ENCODE measurements around the gene SPINDOC. TPM values are rescaled to one million over a fixed set of nuclear protein-coding genes. Genes with fewer than 3 reads are reported as not detected.

SPINDOC gene
- polyA plus RNA-seq, 3 donors = 0.10 to 3.3 (median 0.20) TPM

DNA sequence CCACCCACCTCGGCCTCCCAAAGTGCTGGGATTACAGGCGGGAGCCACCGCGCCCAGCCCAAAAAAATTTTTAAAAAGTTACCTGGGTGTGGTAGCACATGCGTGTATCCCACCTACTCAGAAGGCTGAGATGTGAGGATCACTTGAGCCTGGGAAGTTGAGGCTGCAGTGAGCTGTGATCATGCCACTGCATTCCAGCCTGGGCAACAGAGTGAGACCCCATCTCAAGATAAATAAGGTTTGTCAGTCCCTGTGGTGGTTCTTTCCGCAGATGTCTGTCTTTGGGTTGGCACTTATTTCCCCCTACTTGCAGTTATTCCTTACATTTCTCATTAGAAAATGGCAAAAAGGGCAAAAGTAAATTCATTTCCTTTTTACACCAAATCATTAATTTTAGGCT is 33.6 kb downstream of the SPINDOC start:
- peaks cover 46 to 80% of the 10 kb centered on the region in 2 donors for H3K36me3 Mint-ChIP-seq
- Histone ChIP-seq H2AFZ (ENCODE audit: insufficient read depth, low read depth, low read length, poor library complexity, severe bottlenecking) (no peak overlapping the region), H3K27ac (ENCODE audit: low read depth in 1 of 2, low read length in 2 of 2) (peak overlapping the region in 1 of 2 donors; percentile 63), H3K4me3 (replicated peaks in 1 of 3; ENCODE audit: low read depth in 2 of 3, low read length in 3 of 3) (no peak overlapping the region), H3K4me2 (replicated peaks; ENCODE audit: extremely low read depth, low read length, poor library complexity, severe bottlenecking) (no peak overlapping the region), H3K9ac (ENCODE audit: insufficient read depth, low read length, poor library complexity, severe bottlenecking) (no peak overlapping the region), H3K27me3 (ENCODE audit: control insufficient read depth in 2 of 2, insufficient read depth in 2 of 2, low read length in 2 of 2) (no peaks in the 10 kb centered on the region), H4K20me1 (ENCODE audit: insufficient read depth, low read length) (peaks cover 99% of the 10 kb centered on the region), H3K4me1 (ENCODE audit: control insufficient read depth in 1 of 2, insufficient read depth in 2 of 2, low read length in 2 of 2) (peaks cover 53 to 60% of the 10 kb centered on the region in 2 donors), H3K36me3 (replicated peaks in 1 of 2; ENCODE audit: control insufficient read depth in 1 of 2, insufficient read depth in 2 of 2, low read length in 2 of 2) (peaks cover 20 to 48% of the 10 kb centered on the region in 2 donors), H3K9me3 (replicated peaks in 1 of 2; ENCODE audit: control insufficient read depth in 1 of 2, insufficient read depth in 1 of 2, low read length in 2 of 2) (no peaks in the 10 kb centered on the region), H3K79me2 (ENCODE audit: insufficient read depth, low read length) (peaks cover 100% of the 10 kb centered on the region)
- no peaks in the 10 kb centered on the region for H3K9me3 Mint-ChIP-seq
- intact Hi-C loops (cut with micrococcal nuclease) = no loop called here
- H3K4me1 Mint-ChIP-seq = peaks cover 82% of the 10 kb centered on the region
- TF ChIP-seq, protein P1, sequence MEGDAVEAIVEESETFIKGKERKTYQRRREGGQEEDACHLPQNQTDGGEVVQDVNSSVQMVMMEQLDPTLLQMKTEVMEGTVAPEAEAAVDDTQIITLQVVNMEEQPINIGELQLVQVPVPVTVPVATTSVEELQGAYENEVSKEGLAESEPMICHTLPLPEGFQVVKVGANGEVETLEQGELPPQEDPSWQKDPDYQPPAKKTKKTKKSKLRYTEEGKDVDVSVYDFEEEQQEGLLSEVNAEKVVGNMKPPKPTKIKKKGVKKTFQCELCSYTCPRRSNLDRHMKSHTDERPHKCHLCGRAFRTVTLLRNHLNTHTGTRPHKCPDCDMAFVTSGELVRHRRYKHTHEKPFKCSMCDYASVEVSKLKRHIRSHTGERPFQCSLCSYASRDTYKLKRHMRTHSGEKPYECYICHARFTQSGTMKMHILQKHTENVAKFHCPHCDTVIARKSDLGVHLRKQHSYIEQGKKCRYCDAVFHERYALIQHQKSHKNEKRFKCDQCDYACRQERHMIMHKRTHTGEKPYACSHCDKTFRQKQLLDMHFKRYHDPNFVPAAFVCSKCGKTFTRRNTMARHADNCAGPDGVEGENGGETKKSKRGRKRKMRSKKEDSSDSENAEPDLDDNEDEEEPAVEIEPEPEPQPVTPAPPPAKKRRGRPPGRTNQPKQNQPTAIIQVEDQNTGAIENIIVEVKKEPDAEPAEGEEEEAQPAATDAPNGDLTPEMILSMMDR (IDR thresholded peaks at IDR 0.05) = no peak
- 93% methylated on average over 4 of the region's 6 CpGs for WGBS (ENCODE audit: insufficient coverage)
- no peaks in the 10 kb centered on the region for H3K27me3 Mint-ChIP-seq (ENCODE audit: low read depth in 3 of 3)
- DNase-seq = no peak
- H3K27ac Mint-ChIP-seq = peak overlapping the region in 5 of 7 donors; percentile 25 to 83 (median 66)
- H3K4me3 Mint-ChIP-seq = no peak overlapping the region

DNA sequence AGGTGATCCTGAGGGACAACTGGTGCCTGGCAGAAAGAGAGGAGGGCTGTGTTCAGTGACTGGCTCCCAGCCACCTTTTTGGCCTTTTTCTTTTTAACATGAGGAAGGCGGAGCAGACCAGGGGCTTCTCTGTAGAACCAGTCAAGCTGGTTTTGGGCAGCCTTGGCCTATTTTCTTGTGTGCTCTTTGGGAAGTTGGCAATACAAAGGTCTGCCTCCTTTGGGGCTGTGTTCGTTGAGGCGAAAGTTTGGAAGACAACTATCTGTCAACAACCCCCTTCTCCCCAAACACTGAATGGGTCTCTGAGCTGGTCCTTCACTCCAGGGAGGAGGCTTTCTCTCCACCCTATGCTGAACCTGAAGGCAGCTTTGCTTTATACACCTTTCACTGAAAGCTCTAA is 34.1 kb downstream of the SPINDOC start:
- H3K4me3 ChIP-seq (replicated peaks in 1 of 3; ENCODE audit: low read depth in 2 of 3, low read length in 3 of 3) = no peak overlapping the region
- Mint-ChIP-seq H3K36me3 (peaks cover 45 to 76% of the 10 kb centered on the region in 2 donors), H3K27me3 (ENCODE audit: low read depth in 3 of 3) (no peaks in the 10 kb centered on the region), H3K27ac (peak overlapping the region in 5 of 7 donors; percentile 25 to 81 (median 66)), H3K9me3 (no peaks in the 10 kb centered on the region), H3K4me3 (no peak overlapping the region), H3K4me1 (peaks cover 82% of the 10 kb centered on the region)
- no peak overlapping the region for H2AFZ ChIP-seq (ENCODE audit: insufficient read depth, low read depth, low read length, poor library complexity, severe bottlenecking)
- intact Hi-C loops (cut with micrococcal nuclease) = no loop called here
- peaks cover 21 to 43% of the 10 kb centered on the region in 2 donors for H3K36me3 ChIP-seq (replicated peaks in 1 of 2; ENCODE audit: control insufficient read depth in 1 of 2, insufficient read depth in 2 of 2, low read length in 2 of 2)
- no peaks in the 10 kb centered on the region for H3K9me3 ChIP-seq (replicated peaks in 1 of 2; ENCODE audit: control insufficient read depth in 1 of 2, insufficient read depth in 1 of 2, low read length in 2 of 2)
- H4K20me1 ChIP-seq (ENCODE audit: insufficient read depth, low read length) = peaks cover 99% of the 10 kb centered on the region
- no peaks in the 10 kb centered on the region for H3K27me3 ChIP-seq (ENCODE audit: control insufficient read depth in 2 of 2, insufficient read depth in 2 of 2, low read length in 2 of 2)
- peaks cover 100% of the 10 kb centered on the region for H3K79me2 ChIP-seq (ENCODE audit: insufficient read depth, low read length)
- H3K4me2 ChIP-seq (replicated peaks; ENCODE audit: extremely low read depth, low read length, poor library complexity, severe bottlenecking) = no peak overlapping the region
- 100% methylated on average over 1 of the region's 3 CpGs for WGBS (ENCODE audit: insufficient coverage)
- DNase-seq = no peak
- TF ChIP-seq, protein P1 (IDR thresholded peaks at IDR 0.05) = no peak
- H3K9ac ChIP-seq (ENCODE audit: insufficient read depth, low read length, poor library complexity, severe bottlenecking) = no peak overlapping the region
- H3K27ac ChIP-seq (ENCODE audit: low read depth in 1 of 2, low read length in 2 of 2) = peak overlapping the region in 1 of 2 donors; percentile 63
- H3K4me1 ChIP-seq (ENCODE audit: control insufficient read depth in 1 of 2, insufficient read depth in 2 of 2, low read length in 2 of 2) = peaks cover 49 to 56% of the 10 kb centered on the region in 2 donors
